GM19397 (cell line): ENCODE data around the gene PTPRQ.
"Not testable (repeated sequence)": the region's sequence is repeated elsewhere in the genome, so short reads cannot be mapped to it uniquely, and the experiment has no call there.

Experiments used
- ATAC-seq: cut with Tn5 transposase; IDR thresholded peaks from one replicate; pipeline ENCODE4 v1.9.1; 2021; ENCODE audit warnings: mild to moderate bottlenecking, moderate library complexity; ENCODE audit not compliant: unreplicated experiment

PTPRQ gene

DNA sequence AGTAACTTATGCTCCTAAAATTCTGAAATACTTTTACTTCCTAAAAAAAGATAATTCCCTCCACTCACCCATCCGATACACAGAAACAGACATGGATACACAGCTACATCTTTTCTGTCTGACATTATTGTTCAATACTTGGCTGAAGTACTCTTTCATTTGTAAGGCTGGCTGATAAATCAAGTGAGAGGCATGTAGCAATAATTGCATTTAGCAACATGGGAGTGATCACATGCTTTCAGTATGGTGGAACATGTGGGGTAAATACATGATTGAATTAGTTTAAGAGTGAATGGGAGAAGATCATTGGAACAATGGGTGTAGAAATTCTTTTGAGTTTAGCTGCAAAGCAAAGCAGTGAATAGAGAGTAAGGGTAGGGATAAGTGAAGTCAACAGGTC, 25.6 kb downstream of the PTPRQ start:
- no peak for ATAC-seq

DNA sequence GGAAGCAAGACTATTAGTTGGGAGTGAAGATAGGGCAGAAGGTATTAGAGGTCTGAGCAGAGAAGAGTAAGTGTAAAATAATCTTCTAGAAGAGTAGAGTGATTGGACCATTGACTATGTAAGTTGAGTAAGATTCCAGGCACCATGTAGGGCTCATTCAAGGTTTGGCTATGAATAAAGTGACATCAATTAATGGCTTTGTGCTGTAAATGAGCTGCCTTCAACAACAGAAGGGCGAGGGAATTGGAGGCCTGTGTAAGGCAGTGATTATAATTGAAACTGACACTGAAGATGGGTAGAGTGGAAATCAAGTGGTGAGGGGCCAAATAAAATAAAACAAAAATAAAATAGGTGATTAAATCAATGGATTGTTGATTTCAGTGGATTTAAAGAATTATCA, 26.4 kb downstream of the PTPRQ start:
- ATAC-seq: no peak

DNA sequence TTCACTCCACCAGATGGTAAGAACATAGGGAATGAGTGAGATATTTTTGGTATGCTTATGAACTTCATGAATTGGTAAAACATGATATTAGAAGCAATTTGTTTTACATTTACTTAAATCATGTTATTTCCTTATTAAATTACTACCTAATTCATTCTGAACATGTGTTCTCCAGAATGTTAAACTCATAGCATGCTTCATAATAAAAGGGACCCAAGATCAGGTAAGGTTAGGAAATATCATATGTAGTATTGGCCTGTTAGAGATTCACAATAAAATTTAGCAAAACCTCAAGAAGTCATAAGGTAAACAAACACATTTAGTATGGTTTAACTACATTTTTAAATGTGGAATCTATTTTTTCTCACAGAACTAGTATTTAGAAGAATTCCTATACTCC, 28.2 kb downstream of the PTPRQ start:
- ATAC-seq: no peak

DNA sequence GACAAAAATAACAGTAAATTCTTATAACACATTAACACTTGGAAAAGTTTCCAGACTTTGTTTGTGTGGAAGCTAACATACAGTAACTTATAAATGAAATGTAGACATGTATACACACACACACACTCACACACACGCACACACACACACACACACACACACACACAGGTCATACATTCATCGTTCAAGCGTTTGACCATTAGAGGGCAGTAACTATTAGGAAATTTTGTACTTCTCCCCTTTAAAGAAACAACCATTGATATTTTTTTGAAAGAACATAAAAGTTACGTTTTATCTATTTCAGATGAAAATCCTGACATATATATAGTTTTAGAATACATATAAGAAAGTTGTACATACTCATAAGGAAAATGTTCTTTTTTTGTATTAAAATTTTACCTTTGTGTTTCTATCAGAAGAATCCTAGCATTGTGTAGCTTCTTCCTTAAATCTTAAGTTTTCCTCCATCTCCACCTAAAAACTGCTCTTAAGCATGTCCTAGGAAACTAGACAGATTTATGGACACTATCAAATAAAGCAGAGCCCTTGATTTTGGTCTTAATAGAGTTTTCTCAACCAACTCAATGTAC, 29.0 kb downstream of the PTPRQ start:
- no peak for ATAC-seq

DNA sequence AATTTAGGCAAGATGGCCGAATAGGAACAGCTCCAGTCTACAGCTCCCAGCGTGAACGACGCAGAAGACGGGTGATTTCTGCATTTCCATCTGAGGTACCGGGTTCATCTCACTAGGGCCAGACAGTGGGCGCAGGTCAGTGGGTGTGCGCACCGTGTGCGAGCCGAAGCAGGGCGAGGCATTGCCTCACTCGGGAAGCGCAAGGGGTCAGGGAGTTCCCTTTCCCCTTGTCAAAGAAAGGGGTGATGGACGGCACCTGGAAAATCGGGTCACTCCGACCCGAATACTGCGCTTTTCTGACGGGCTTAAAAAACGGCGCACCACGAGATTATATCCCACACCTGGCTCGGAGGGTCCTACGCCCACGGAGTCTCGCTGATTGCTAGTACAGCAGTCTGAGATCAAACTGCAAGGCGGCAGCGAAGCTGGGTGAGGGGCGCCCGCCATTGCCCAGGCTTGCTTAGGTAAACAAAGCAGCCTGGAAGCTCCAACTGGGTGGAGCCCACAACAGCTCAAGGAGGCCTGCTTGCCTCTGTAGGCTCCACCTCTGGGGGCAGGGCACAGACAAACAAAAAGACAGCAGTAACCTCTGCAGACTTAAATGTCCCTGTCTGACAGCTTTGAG, 33.6 kb downstream of the PTPRQ start:
- ATAC-seq: not testable (repeated sequence)

DNA sequence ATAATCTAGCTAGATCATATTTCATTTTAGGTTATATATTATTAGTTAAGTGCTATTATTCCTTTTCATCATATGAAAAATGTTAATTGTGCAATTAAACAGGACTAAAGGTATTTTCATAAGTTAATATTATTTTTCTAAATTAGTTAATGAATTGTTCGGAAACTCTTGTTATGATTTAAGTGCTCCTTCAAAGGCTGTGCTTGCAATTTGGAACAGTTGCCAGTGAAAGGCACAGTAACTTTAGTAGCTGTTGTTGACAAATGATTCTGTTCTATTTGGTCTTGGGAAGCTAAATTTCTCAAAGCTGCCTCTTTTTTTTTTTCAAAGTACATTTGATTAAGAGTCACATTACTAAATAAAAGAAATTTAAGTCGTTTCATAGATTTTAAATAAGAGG, 40.7 kb downstream of the PTPRQ start:
- no peak for ATAC-seq

DNA sequence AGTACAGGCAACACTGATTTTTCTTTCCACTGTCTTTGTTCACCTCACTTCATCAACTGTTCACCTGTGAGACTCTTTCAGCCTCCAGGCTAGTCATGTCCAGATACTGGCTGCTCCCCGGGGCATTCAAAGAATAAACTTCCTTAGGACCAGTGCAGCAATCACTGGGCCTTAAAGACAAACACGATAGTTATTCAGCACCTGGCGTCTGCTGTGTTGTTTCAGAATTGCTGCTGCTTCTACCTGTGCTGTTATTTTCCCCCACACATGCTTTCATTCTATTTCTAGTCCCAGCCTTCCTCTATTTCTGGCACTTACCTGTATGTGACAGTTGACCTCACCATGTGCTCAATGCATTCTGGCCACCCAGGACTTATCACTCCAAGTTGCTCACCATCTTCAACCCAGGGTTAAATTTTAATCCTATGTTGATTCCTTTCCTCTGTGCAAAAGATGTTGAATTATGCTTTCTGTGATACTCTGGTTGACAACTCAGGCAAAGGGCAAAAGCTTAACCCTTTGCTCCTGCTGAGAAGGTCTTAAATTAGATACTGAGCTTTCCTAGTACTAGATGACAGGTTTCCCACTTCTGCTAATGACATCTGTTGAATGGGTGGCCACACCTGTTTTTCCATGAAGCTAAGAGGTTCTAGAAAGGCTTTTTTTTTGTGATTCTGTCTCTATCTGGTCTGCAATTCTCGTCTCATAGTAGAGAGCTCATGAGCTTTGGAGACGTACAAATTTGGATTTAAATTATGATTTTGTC, 41.4 kb downstream of the PTPRQ start:
- no peak for ATAC-seq

DNA sequence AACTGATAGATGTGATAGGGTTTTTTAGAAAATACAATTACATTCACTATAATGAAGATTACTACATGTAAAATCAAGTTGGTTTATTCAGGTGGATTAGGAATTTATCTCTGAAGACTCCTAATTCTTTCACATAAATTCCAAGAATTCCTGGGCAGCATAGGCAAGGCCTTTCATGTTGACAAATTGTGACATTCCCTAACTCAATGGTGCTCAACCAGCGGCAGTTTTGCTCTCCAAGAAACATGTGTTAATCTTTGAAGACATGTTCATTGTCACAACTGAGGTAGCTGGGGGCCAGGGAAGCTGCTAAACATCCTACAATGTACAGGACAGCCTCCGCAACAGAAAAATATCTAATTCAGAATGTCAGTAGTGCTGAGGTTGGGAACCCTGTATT, 46.3 kb downstream of the PTPRQ start:
- ATAC-seq: no peak

DNA sequence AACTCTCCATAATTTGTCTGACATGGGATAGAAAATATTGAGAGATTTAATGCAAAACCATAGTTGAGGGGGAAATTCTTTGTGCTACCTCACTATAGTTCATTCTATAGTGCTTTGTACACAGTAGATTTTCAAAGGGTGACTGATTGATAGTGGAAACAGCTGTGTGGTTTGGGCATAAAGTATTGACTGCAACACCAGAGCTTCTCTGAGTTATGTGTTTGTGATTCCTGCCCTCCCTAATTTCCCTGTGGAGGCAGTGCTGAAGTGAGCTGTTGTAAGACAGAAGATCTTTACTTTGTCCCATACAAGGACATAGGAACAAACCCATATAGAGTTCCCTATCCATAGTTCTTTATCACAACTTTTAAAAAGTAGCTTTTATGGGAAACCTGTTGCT, 47.1 kb downstream of the PTPRQ start:
- no peak for ATAC-seq

DNA sequence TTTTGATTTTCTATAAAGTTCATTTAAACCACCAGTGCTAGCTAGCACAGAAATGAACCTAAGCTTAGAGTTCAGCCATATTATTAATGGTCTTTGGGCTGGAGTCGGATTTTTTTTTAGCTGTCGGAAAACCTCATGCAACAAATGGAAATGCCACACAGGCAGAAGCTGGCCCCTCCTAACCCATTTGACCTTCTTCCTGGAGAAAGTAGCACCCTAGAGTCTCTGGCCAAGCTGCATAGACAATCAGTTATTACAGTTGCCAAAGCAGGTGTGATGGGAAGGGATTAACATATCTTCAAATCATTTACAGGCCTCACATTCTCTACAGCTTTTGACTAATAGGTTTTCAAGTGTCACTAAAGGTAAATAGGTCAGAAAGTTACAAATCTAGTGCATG, 49.4 kb downstream of the PTPRQ start:
- ATAC-seq: no peak

DNA sequence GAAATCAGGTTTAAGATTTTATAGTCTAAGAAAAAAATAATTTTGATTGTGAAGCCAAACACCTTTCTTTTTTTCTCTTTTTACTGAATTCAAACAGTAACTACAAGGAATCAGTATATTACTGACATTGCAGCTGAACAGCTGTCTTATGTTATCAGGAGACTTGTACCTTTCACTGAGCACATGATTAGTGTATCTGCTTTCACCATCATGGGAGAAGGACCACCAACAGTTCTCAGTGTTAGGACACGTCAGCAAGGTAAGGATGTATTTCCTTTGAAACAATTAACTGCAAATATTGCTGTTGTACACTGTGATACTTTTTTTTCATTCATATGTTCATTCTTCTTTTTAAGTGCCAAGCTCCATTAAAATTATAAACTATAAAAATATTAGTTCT, 50.8 kb downstream of the PTPRQ start:
- ATAC-seq: no peak

DNA sequence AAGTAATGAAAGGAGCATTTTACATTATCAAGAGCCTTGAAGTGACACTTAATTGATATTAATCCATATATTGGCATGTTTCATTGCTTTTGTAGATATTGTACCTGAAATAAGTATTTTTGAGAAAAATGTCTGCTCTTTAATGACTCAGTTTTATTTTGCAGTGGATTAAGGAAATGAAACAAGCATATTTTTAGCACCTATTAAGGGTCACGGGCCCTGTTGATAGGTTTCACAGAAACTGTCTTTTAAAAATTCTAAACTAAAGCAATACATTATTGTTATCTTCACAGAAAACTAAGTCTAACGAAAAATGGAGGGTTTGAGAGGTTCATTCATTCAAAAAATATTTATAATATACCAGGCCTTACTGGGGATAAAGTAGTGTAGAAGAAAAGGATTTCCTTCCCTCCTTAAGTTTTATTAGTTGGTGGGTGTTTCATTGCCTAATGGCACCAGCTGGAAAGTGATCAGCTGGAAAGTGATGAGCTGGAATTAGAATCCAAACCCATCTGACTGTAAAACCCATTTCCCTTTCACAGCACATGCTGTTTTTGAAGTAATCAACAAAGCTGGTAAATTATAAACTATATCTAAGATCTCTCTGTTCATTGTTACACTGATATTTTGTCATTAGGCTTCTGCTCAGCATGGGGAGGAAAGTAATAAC, 54.2 kb downstream of the PTPRQ start:
- ATAC-seq: no peak

DNA sequence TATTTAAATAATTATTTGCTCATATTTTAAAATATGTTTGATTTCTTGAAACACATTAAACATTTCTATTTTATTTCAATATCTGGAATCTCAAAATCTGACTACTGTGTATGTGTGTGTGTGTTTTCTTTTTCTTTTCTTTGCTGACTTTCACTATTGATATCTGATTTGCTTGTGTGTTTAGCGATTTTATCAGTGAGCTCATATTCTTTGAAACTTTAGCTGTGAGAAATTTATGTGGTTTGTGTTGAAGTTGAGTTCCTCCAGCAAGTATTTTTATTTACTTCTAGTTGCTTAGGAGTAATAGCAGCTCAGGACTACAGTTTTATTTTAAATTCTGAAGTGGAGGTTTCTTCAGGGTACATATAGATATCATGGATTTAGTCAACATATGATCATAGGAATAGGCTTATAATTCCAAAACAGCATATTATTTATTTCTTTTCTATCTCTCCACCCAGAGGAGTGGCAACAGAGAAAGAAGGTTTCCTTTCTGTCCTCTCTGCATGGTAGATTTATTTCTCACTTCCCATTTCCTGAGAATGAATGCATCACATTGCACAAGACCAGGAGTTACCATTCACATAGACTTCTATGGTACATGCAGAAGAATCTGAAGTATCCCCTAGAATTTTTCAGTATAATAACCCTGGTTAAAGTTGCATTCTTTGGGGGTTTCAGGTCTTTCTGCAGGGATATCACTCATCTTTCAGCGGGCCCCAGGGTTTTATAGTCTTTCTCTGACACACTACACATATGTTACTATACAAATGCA, 60.5 kb downstream of the PTPRQ start:
- peak; percentile 49 for ATAC-seq

DNA sequence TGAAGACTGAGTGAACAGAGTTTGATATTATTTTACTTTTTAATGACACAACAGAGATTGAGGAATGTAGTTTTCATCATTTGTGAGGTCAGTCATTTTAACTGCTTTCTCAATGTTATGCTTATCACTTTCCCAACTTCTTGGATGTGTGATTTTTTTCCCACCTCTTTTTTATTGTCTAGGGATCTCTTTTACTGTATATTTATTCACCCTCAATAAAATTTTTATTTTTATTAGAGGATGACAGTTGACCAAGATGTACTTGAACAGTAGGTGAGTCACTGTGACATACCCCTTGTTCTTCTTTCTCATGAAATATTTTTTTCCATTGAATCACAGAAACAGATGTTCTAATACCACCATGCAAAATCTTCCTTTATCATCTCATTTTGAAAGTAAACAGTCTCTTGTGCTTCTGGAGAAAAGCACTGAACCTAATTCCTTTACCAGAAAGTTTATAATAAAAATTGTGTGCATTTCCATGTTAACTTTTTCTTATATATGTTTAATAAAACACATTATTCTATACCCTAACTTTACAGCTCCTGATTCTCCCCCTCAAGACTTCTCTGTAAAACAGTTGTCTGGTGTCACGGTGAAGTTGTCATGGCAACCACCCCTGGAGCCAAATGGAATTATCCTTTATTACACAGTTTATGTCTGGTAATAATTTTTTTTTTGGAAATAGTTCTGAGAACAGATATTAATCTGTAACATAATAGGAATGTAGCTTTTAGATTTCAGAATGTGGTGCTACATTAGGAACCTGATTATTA, 65.9 kb downstream of the PTPRQ start:
- ATAC-seq: no peak

DNA sequence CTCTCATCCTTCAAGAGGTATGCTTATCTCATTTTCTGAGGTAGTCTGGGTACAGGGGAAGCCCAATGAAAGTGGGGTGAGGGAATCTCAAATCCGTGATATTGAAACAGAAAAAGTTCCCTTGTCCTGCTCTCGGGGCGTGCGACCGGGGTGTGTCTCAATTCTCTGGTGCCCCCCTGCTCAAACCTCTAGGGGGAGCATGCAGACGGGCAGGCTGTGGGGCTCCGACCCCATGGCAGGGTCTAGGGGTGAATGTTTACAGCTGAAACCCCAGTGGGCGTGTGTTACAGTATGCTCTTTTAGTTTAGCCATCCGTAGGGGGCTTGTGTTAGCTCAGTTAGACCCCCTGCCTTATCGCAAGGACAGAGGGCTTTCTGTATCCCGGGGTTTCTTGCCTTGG, 68.7 kb downstream of the PTPRQ start:
- ATAC-seq: no peak

DNA sequence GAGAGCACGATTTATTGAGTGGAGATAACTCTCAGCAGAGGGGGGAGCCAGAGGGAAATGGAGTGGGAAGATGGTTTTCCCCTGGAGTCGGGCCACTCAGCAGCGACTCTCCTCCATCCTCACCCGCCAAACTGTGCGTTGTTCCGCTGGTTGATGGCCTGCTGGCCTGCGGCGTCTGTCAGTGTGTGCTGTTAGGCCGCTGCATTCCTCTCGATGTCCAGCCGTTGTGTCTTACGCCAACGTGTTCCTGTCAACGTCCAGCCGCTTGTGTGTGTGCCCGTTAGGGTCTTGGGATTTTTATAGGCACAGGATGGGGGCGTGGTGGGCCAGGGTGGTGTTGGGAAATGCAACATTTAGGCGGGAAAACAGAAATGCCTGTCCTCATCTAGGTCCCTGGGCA, 69.2 kb downstream of the PTPRQ start:
- ATAC-seq: no peak

DNA sequence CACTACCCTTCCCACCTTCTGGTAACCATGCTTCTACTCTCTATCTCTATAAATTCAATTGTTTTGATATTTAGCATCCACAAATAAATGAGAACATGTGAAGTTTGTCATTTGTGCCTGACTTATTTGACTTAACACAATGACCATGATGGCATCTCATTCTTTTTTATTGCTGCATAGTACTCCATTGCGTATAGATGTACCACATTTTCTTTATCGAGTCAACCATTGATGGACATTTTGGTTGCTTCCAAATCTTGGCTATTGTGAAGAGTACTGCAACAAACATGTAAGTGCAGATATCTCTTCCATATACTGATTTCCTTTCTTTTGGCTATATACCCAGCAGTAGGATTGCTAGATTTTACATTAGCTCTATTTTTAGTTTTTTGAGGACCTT, 73.6 kb downstream of the PTPRQ start:
- no peak for ATAC-seq

DNA sequence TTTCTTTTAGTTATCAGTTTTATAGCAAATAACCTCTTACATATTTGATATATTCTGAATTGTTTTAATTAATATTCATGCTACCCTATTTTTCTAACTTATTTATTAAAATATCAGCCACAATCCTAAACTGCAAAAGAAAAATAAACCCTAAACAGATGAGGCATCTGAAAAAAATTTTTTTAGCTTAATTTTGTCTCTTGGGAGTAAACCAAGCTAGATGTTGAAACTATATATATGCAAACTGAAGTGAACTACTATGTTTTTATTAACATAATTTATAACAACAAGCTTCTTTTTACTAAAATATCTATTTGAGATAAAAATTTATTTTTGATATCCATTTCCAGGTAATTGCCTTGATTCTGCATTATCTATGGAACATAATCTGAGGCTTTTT, 87.6 kb downstream of the PTPRQ start:
- no peak for ATAC-seq

DNA sequence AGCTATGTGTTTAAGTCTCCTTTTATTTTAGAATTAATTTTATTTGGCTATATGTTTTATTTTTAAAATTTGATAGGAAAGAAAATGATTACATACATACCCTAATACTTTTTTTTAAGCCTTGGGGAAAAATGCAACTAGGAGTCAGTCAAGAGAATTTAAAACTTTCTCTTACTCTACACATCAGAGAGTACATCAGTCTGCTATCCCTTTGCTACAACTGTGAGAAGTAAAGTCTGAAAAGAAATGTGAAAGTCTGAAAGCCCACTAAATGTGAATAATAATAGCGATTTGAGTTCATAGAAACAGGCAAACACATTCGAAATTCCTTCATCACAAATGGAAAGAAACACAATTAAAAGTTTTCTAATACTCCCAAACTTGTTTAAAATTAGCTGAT, 95.0 kb downstream of the PTPRQ start:
- no peak for ATAC-seq

DNA sequence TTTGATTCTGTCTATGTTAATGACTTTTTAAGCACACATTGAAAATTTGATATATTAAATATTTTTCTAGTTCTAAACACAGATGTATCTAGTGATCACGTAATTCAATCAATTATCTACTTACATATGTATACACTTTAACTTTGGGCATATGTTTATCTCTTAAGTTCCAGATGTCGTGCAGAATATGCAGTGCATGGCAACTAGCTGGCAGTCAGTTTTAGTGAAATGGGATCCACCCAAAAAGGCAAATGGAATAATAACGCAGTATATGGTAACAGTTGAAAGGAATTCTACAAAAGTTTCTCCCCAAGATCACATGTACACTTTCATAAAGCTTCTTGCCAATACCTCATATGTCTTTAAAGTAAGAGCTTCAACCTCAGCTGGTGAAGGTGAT, 105.3 kb downstream of the PTPRQ start:
- ATAC-seq: no peak
